GM19025 (cell line): Measurements from ENCODE around the gene LRRC23.
"Not testable (repeated sequence)": the region's sequence is repeated elsewhere in the genome, so short reads cannot be mapped to it uniquely, and the experiment has no call there.

Experiments used
- ATAC-seq: cut with Tn5 transposase; IDR thresholded peaks from one replicate; pipeline ENCODE4 v1.9.1; 2021; ENCODE audit warnings: mild to moderate bottlenecking, low read depth, moderate library complexity; ENCODE audit not compliant: unreplicated experiment

Gene LRRC23

GRCh38 chr12:6904280-6905276 lies at the start of gene LRRC23:
Gene LRRC23 (plus strand): TSS chr12:6904822. CDS start chr12:6905634, 812 bp downstream.
- peak; percentile 95 for ATAC-seq

GRCh38 chr12:6855322-6855721 lies 49.3 kb upstream of the LRRC23 start:
- ATAC-seq: no peak

DNA sequence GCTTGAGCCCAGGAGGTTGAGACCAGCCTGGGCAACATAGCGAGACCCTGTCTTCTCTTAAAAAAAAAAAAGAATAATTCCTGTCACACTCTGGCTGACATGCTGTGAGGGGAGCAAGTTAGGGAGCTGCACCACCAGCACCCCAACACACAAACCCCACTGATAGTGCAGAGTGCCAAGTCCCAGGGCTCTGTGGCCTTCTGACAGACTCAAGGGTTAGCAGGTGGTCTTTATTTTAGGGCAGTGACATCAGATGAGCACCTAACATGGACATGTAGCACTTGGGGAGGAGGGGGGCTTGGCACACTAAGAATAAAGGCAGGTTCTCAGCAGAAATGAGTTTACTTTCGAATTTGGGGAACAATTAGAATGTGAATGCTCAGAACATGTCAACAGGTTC lies 45.8 kb upstream of the LRRC23 start:
- no peak for ATAC-seq

DNA sequence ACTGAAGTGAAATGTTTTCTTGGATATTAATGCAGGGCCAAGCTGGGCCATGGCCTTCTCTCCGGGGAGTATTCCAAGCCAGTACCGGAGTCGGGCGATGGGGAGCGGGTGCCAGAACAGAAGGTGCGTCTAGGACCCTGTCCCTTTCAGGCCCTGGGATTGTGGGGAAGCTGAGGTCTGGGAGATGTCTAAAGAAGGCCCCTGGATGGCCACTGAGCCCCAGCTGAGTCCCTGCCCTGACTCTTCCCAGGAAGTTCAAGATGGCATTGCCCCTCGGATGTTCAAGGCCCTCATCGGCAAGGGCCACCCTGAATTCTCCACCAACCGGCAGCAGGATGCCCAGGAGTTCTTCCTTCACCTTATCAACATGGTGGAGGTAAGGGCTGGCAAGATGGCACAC lies 44.5 kb upstream of the LRRC23 start:
- ATAC-seq: no peak

DNA sequence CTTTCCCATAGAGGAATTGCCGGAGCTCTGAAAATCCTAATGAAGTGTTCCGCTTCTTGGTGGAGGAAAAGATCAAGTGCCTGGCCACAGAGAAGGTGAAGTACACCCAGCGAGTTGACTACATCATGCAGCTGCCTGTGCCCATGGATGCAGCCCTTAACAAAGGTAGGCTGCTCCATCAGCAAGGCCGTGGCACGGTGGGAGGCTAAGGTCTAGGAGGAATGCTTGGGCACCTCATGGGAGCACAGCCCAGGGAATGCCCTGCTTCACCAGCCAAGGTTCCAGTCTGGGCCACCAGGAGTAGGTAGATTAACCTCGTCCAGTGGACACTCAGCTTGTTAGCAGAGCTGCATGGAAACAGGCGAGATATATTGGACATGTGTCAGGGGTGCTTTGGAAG lies 43.7 kb upstream of the LRRC23 start:
- ATAC-seq: no peak

GRCh38 chr12:6861391-6861790 lies 43.2 kb upstream of the LRRC23 start:
- ATAC-seq: no peak

- no peak for ATAC-seq
Observed at GRCh38 chr12:6863033-6863432, 41.6 kb upstream of the LRRC23 start.

DNA sequence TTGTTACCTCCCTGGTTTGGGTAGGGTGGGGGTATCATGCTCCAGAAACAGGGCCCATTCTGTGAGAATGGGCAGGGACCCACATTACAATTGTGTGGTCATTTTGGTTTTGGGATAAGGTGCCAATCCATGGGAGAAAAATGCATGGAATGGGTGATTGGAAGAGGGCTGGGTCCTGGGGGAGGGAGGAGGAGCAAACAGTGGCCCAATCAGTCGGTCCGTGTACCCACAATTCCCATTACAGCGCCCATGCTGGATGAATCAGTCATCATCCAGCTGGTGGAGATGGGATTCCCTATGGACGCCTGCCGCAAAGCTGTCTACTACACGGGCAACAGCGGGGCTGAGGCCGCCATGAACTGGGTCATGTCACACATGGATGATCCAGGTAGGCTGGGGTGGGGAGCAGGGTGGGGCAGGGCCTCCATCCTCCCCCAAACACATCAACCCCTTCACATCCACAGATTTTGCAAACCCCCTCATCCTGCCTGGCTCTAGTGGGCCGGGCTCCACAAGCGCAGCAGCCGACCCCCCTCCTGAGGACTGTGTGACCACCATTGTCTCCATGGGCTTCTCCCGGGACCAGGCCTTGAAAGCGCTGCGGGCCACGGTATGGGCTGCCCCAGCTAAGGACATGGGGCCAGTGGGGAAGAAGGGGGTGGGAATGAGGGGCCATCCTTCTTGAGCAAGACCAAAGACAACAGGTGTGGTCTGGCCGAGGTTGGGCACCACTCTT lies 40.9 kb upstream of the LRRC23 start:
- ATAC-seq: no peak

GRCh38 chr12:6865307-6865706 lies 39.3 kb upstream of the LRRC23 start:
- ATAC-seq: not testable (repeated sequence)

- no peak for ATAC-seq
Observed at GRCh38 chr12:6866163-6866919, 38.3 kb upstream of the LRRC23 start.

GRCh38 chr12:6866920-6867412 lies 37.7 kb upstream of the LRRC23 start:
- ATAC-seq: peak; percentile 8

- ATAC-seq: peak; percentile 51
Observed at GRCh38 chr12:6867413-6868210, 37.0 kb upstream of the LRRC23 start, which contains the start of gene TPI1. Gene TPI1 (plus strand): TSS chr12:6867531. CDS start chr12:6867567, 36 bp downstream.

GRCh38 chr12:6868211-6869048 lies 36.2 kb upstream of the LRRC23 start:
- no peak for ATAC-seq

DNA sequence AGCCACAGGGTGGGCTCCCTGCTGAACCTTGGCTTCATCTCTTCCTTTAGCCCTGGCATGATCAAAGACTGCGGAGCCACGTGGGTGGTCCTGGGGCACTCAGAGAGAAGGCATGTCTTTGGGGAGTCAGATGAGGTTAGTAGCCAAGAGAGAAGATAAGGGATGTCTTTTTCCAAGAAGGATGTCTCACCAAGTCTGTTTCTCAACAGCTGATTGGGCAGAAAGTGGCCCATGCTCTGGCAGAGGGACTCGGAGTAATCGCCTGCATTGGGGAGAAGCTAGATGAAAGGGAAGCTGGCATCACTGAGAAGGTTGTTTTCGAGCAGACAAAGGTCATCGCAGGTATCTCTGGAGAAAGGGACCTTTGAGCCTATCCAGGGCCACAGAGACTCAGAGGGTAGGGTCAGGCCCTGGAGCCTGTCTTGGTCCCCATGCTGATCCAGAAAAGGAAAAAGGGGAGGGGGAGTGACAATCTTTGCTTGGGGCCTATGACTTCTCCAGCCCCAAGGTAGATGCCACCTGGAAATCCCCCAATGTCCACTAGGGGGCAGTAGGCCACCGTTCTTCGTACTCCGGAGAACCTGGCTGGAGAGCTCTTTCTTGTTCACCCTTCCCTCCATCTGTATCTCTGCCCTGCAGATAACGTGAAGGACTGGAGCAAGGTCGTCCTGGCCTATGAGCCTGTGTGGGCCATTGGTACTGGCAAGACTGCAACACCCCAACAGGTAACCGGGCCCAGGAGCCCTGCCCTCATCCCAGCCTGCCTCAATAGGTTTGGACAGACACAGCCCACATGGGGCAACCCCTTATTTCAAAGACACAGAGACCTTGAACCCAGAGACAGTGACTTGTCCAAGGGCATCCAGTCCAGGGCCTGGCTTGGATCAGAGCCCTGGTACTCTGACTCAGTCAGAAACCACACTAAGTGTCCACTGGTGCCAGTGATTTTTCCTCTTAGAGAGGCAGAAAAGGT lies 35.3 kb upstream of the LRRC23 start:
- no peak for ATAC-seq

DNA sequence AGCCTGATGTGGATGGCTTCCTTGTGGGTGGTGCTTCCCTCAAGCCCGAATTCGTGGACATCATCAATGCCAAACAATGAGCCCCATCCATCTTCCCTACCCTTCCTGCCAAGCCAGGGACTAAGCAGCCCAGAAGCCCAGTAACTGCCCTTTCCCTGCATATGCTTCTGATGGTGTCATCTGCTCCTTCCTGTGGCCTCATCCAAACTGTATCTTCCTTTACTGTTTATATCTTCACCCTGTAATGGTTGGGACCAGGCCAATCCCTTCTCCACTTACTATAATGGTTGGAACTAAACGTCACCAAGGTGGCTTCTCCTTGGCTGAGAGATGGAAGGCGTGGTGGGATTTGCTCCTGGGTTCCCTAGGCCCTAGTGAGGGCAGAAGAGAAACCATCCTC lies 34.3 kb upstream of the LRRC23 start:
- ATAC-seq: not testable (repeated sequence)

DNA sequence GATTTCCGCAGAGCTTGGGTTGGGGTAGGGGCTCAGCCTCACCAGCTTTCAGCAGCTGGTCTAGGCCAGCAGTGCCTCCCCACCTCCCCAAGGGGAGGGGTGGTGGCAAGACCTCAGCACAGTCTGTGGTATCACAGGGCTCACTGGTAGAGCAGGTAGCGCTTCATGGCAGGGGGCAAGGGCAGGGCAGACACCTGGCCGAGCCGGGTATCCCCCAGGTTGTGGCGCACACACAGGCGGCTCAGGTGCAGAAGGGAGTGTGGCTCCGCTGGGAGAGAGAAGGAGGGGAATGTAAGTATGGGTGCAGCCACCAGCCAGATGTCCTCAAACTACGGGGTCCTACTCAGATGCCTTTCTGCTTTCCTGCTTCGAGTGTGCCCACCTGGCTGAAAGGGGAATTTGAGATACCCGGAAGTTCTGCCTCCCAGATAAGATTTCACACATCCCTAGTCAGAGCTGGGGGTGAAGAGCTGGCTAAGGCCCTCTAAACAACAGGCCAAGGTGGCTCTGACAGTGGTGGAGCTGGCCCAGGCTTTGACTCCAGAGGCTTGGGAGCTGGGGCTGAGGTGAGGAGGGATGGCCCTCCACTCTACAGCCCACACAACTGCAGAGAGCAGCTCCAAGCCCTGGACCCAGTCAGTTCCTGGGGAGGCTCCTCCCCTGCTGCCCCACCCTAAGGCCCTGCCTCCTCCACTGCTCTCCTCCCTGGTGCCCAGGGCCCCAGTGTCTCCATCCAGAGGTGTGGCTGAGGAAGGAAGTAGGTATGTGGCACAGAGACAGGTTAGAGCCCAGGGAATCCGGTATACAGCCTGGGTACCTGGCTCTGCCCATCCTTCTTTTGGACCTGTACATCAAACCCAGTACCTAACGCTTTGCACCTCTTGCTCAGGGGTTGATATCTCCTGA lies 33.3 kb upstream of the LRRC23 start:
- ATAC-seq: no peak
